Trophoblast cell (in vitro differentiated cells and primary cell): ENCODE results near the gene TNFSF15.

Source experiments
- DNase-seq, 2 donors: peaks; one replicate each; pipeline ENCODE4 v3.0.0-alpha.2; 2016
- H2AFZ ChIP-seq: 2 replicates; pipeline ENCODE4 v1.6.1; 2013; ENCODE audit warnings: low read length, moderate library complexity, mild to moderate bottlenecking; ENCODE audit not compliant: insufficient read depth, poor library complexity
- H2AK5ac ChIP-seq: 2 replicates; pipeline ENCODE4 v1.6.1; 2013; ENCODE audit warnings: mild to moderate bottlenecking, low read length
- H2BK120ac ChIP-seq: 2 replicates; pipeline ENCODE4 v1.6.1; 2013; ENCODE audit warnings: low read length, mild to moderate bottlenecking, moderate library complexity; ENCODE audit not compliant: insufficient read depth, poor library complexity
- H2BK12ac ChIP-seq: 2 replicates; pipeline ENCODE4 v1.6.1; 2013; ENCODE audit warnings: mild to moderate bottlenecking, low read length, moderate library complexity
- H2BK5ac ChIP-seq: 2 replicates; pipeline ENCODE4 v1.6.1; 2013; ENCODE audit warnings: low read length, low read depth, moderate library complexity, mild to moderate bottlenecking; ENCODE audit not compliant: poor library complexity
- H3K14ac ChIP-seq: 2 replicates; pipeline ENCODE4 v1.6.1; 2013; ENCODE audit warnings: mild to moderate bottlenecking, low read length
- H3K18ac ChIP-seq: 2 replicates; pipeline ENCODE4 v1.6.1; 2013; ENCODE audit warnings: mild to moderate bottlenecking, low read length
- H3K23ac ChIP-seq: 2 replicates; pipeline ENCODE4 v1.6.1; 2013; ENCODE audit warnings: low read length
- H3K27ac ChIP-seq: 2 replicates; pipeline ENCODE4 v1.5.1; 2013; ENCODE audit warnings: low read depth, mild to moderate bottlenecking, inconsistent platforms, low read length, moderate library complexity
- H3K27me3 ChIP-seq: 2 replicates; pipeline ENCODE4 v1.6.1; 2013; ENCODE audit warnings: inconsistent platforms, mild to moderate bottlenecking, low read length, moderate library complexity; ENCODE audit not compliant: insufficient read depth
- H3K36me3 ChIP-seq, 2 experiments: 1 replicate in 1 of 2; 2 replicates in 1 of 2; pipeline ENCODE4 v1.6.1; 2013; ENCODE audit warnings: low read length in 2 of 2, mild to moderate bottlenecking in 2 of 2, moderate library complexity in 1 of 2; ENCODE audit not compliant: insufficient read depth in 2 of 2, control insufficient read depth in 1 of 2
- H3K4ac ChIP-seq: 2 replicates; pipeline ENCODE4 v1.6.1; 2013; ENCODE audit warnings: low read depth, mild to moderate bottlenecking, low read length, moderate library complexity
- H3K4me1 ChIP-seq, 2 experiments: 1 replicate in 1 of 2; 2 replicates in 1 of 2; pipeline ENCODE4 v1.6.1; 2013; ENCODE audit warnings: low read length in 2 of 2, mild to moderate bottlenecking in 2 of 2, moderate library complexity in 1 of 2; ENCODE audit not compliant: insufficient read depth in 2 of 2, control insufficient read depth in 1 of 2
- H3K4me2 ChIP-seq: 2 replicates; pipeline ENCODE4 v1.6.1; 2013; ENCODE audit warnings: inconsistent platforms, mild to moderate bottlenecking, low read length, moderate library complexity
- H3K4me3 ChIP-seq: 2 replicates; pipeline ENCODE4 v1.5.1; 2013; ENCODE audit warnings: mild to moderate bottlenecking, low read depth, low read length, inconsistent platforms
- H3K79me1 ChIP-seq: one replicate; pipeline ENCODE4 v1.6.1; 2013; ENCODE audit warnings: low read length
- H3K79me2 ChIP-seq: 2 replicates; pipeline ENCODE4 v1.6.1; 2013; ENCODE audit warnings: low read length, mild to moderate bottlenecking; ENCODE audit not compliant: control insufficient read depth, insufficient read depth, poor library complexity
- H3K9ac ChIP-seq: 2 replicates; pipeline ENCODE4 v1.6.1; 2013; ENCODE audit warnings: mild to moderate bottlenecking, low read length
- H3K9me3 ChIP-seq: 2 replicates; pipeline ENCODE4 v1.6.1; 2013; ENCODE audit warnings: low read depth, mild to moderate bottlenecking, control low read depth, inconsistent platforms, low read length; ENCODE audit not compliant: insufficient read depth
- H4K12ac ChIP-seq: 2 replicates; pipeline ENCODE4 v1.6.1; 2013; ENCODE audit warnings: low read depth, mild to moderate bottlenecking, low read length, moderate library complexity
- H4K8ac ChIP-seq: 2 replicates; pipeline ENCODE4 v1.6.1; 2013; ENCODE audit warnings: low read depth, mild to moderate bottlenecking, low read length, moderate library complexity
- H4K91ac ChIP-seq: one replicate; pipeline ENCODE4 v1.6.1; 2013; ENCODE audit warnings: low read depth, mild to moderate bottlenecking, low read length, moderate library complexity
- WGBS: extraction: QIAGEN DNeasy Blood & Tissue Kit; methylation state at CpG from one replicate; pipeline ENCODE4 v1.1.7; 2013; ENCODE audit warnings: missing lambda C conversion rate; ENCODE audit not compliant: insufficient read length, insufficient coverage; ENCODE audit errors: extremely low coverage; 5-methylcytosine and 5-hydroxymethylcytosine counted together

Gene TNFSF15

DNA sequence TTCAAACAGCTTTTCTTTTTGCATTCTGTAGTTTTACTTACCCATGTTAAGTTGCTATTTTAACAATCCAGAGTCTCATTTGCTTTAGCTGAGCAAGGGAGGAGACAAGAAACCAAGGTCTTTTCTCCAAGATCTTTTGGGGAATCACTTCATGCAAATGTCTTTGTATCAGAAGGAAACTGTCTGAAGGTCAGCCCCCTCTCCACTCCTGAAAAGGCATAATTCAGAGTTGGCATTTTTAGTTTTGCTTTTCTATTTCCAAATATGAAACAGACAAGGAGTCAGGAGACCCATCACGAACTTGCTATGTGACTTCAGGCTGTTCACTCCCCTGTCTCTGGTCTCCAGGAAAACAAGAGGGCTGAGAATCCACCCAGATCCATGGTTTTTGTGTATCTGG lies 12.3 kb upstream of the TNFSF15 start:
- Histone ChIP-seq H3K4ac (no peak overlapping the region), H3K9ac (no peak overlapping the region), H2AK5ac (no peak overlapping the region), H3K79me1 (peaks cover under 1% of the 10 kb centered on the region), H3K27ac (no peak overlapping the region), H4K8ac (no peak overlapping the region), H3K9me3 (peaks cover 2% of the 10 kb centered on the region), H2BK12ac (no peak overlapping the region), H3K79me2 (no peaks in the 10 kb centered on the region), H3K36me3 (no peaks in the 10 kb centered on the region), H3K14ac (no peak overlapping the region), H3K27me3 (no peaks in the 10 kb centered on the region), H3K4me1 (no peaks in the 10 kb centered on the region), H2BK120ac (no peak overlapping the region), H4K12ac (no peak overlapping the region), H3K18ac (no peak overlapping the region), H2BK5ac (no peak overlapping the region), H4K91ac (no peak overlapping the region), H3K23ac (no peak overlapping the region), H3K4me2 (no peak overlapping the region), H3K4me3 (no peak overlapping the region), H2AFZ (no peak overlapping the region)
- WGBS = no CpG with 5 or more reads among the region's 1 CpG
- DNase-seq = no peak

DNA sequence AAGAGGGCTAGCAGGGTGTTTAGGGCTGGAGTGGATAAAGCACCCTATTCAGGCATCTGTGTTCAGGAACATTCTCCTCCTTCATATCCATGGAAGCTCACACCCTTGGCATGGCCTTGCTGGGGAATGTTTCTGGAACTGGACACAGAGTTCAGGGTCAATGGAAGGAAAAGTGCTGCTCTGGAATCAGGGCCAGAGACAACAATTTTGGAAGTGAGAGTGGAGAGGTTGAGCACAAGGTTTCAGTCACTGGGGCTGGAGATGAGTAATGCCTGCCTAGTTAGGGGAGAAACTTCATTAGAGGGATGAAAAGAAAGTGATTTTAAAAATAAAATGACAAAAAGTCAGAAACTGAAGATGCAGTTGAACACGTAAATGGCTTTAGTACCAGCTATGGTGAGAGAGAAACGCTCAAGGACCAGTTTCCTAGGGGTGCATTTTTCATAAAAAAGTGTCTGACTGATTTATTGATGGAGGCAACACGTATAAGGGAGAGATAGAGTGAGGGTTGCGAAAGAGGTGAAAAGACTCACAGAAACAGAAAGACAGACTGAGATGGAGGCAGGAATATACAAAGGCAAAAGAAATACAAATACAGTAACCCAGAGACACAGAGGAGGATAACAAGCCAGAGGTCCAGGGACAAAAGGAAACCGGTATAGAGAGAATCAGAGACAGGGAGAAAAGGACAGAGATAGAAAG lies 8.0 kb upstream of the TNFSF15 start:
- H3K4me2 ChIP-seq = no peak overlapping the region
- peak overlapping the region; percentile 80 for H2AK5ac ChIP-seq
- DNase-seq = no peak
- peak overlapping the region; percentile 42 for H4K91ac ChIP-seq
- H2AFZ ChIP-seq = no peak overlapping the region
- no peaks in the 10 kb centered on the region for H3K79me2 ChIP-seq
- H3K27ac ChIP-seq = no peak overlapping the region
- H3K9me3 ChIP-seq = peaks cover 2% of the 10 kb centered on the region
- no peak overlapping the region for H3K4me3 ChIP-seq
- H3K4me1 ChIP-seq = peaks cover 4 to 10% of the 10 kb centered on the region in 2 experiments
- peak overlapping the region; percentile 49 for H2BK120ac ChIP-seq
- no peaks in the 10 kb centered on the region for H3K27me3 ChIP-seq
- H3K23ac ChIP-seq = no peak overlapping the region
- H2BK5ac ChIP-seq = no peak overlapping the region
- peak overlapping the region; percentile 43 for H3K18ac ChIP-seq
- H3K14ac ChIP-seq = no peak overlapping the region
- H4K8ac ChIP-seq = no peak overlapping the region
- H2BK12ac ChIP-seq = peak overlapping the region; percentile 41
- H3K36me3 ChIP-seq = no peaks in the 10 kb centered on the region
- no peak overlapping the region for H3K4ac ChIP-seq
- H3K79me1 ChIP-seq = peaks cover 8% of the 10 kb centered on the region
- no peak overlapping the region for H4K12ac ChIP-seq
- WGBS = no CpG with 5 or more reads among the region's 5 CpGs
- no peak overlapping the region for H3K9ac ChIP-seq

- Histone ChIP-seq H3K36me3 (no peaks in the 10 kb centered on the region), H3K9ac (no peak overlapping the region), H3K23ac (no peak overlapping the region), H3K4me3 (no peak overlapping the region), H3K27me3 (no peaks in the 10 kb centered on the region), H3K9me3 (peaks cover 2% of the 10 kb centered on the region), H2BK5ac (no peak overlapping the region), H3K4me1 (peaks cover 4 to 10% of the 10 kb centered on the region in 2 experiments), H3K14ac (no peak overlapping the region), H2BK12ac (no peak overlapping the region), H2AK5ac (no peak overlapping the region), H2AFZ (no peak overlapping the region), H4K91ac (peak overlapping the region; percentile 25), H3K4ac (no peak overlapping the region), H3K79me1 (peaks cover 8% of the 10 kb centered on the region), H3K79me2 (no peaks in the 10 kb centered on the region), H3K27ac (peak overlapping the region; percentile 26), H4K8ac (no peak overlapping the region), H2BK120ac (peak overlapping the region; percentile 21), H4K12ac (no peak overlapping the region), H3K18ac (no peak overlapping the region), H3K4me2 (no peak overlapping the region)
- DNase-seq = peak; percentile 33 to 74
- WGBS = no CpG with 5 or more reads among the region's 5 CpGs
Measured at GRCh38 chr9:114811966-114812636, 6.3 kb upstream of the TNFSF15 start.

- Histone ChIP-seq H3K18ac (no peak overlapping the region), H3K4me1 (peaks cover 7 to 14% of the 10 kb centered on the region in 2 experiments), H3K4me3 (no peak overlapping the region), H3K27ac (no peak overlapping the region), H3K9me3 (peaks cover 2% of the 10 kb centered on the region), H4K91ac (no peak overlapping the region), H3K9ac (no peak overlapping the region), H2BK5ac (no peak overlapping the region), H3K14ac (no peak overlapping the region), H3K4me2 (no peak overlapping the region), H2AK5ac (no peak overlapping the region), H3K27me3 (no peaks in the 10 kb centered on the region), H2AFZ (no peak overlapping the region), H4K8ac (no peak overlapping the region), H2BK12ac (no peak overlapping the region), H3K79me2 (no peaks in the 10 kb centered on the region), H4K12ac (no peak overlapping the region), H2BK120ac (no peak overlapping the region), H3K79me1 (peaks cover 9% of the 10 kb centered on the region), H3K36me3 (no peaks in the 10 kb centered on the region), H3K4ac (no peak overlapping the region), H3K23ac (no peak overlapping the region)
- DNase-seq = no peak
- WGBS = no CpG with 5 or more reads among the region's 4 CpGs
Measured at GRCh38 chr9:114811301-114811700, 5.5 kb upstream of the TNFSF15 start.
